A549 (cell line): ENCODE data around the gene PKHD1. TPM values are rescaled to one million over a fixed set of nuclear protein-coding genes. Genes with fewer than 3 reads are reported as not detected.

Experiments
- ATAC-seq, 2 experiments: fragments of 200-7000 bp in 1 of 2; fragments of >200 bp in 1 of 2; cut with Nextera tagmentation in 1 of 2; cut with Tn5 transposase in 1 of 2; 3 replicates each; pipeline versions ENCODE4 v1.8.0 to v1.9.1; 2018 to 2020; ENCODE audit warnings: mild to moderate bottlenecking in 1 of 2, moderate library complexity in 1 of 2
- CTCF ChIA-PET: fragments of 300-600 bp; sonication (Branson Sonifier 250); formaldehyde crosslinking; extraction: SDS; loops from one replicate; lab custom pipeline; 2021; ENCODE audit warnings: antibody characterized with exemption, inconsistent platforms; lab: Yijun Ruan, JAX
- POLR2A ChIA-PET: fragments of 350-600 bp; formaldehyde crosslinking; extraction: SDS; loops from one replicate; lab custom pipeline; 2021; ENCODE audit warnings: antibody characterized with exemption, inconsistent platforms; lab: Yijun Ruan, JAX
- DNase-seq, 2 experiments: peaks; one replicate each; pipeline versions ENCODE4 v3.0.0 to v3.0.0-alpha.2; 2011 to 2016; ENCODE audit warnings: low read depth in 1 of 2, low spot score in 1 of 2
- FAIRE-seq: peaks from 2 replicates; lab custom pipeline; 2011; peaks lifted over from hg19 to GRCh38; lab: Jason Lieb, UNC
- H3K27ac ChIP-seq, 2 experiments: fragments of >200 bp; sonication (Bioruptor Twin); formaldehyde crosslinking; 3 replicates each; pipeline ENCODE4 v1.5.1; 2016 to 2017
- H3K4me1 ChIP-seq: fragments of >200 bp; sonication (Bioruptor Twin); formaldehyde crosslinking; 3 replicates; pipeline ENCODE4 v1.6.1; 2016
- H3K4me2 ChIP-seq: fragments of >200 bp; sonication (Bioruptor Twin); formaldehyde crosslinking; 3 replicates; pipeline ENCODE4 v1.6.1; 2016
- H3K4me3 ChIP-seq: fragments of >200 bp; sonication (Bioruptor Twin); formaldehyde crosslinking; 3 replicates; pipeline ENCODE4 v1.5.1; 2016
- H3K9me3 ChIP-seq: fragments of >200 bp; sonication (Bioruptor Twin); formaldehyde crosslinking; 3 replicates; pipeline ENCODE4 v1.6.1; 2016
- CBX2 ChIP-seq: fragments of 200-600 bp; sonication (generic); IDR thresholded peaks from 2 replicates; pipeline ENCODE4 v1.6.1; 2016; ENCODE audit warnings: low read depth, mild to moderate bottlenecking, borderline replicate concordance
- CEBPB ChIP-seq, 2 experiments: fragments of >200 bp in 1 of 2; sonication (Bioruptor Twin) in 1 of 2; formaldehyde crosslinking in 1 of 2; IDR thresholded peaks; 2 replicates each; pipeline ENCODE4 v1.6.1; 2012 to 2016
- FOSB ChIP-seq: fragments of 250-450 bp; sonication (Bioruptor Pico); IDR thresholded peaks from 2 replicates; pipeline ENCODE4 v1.5.0; 2020; ENCODE audit warnings: mild to moderate bottlenecking, moderate library complexity
- FOSL2 ChIP-seq, 2 experiments: fragments of 450-650 bp in 1 of 2; fragments of >200 bp in 1 of 2; sonication (Bioruptor Twin) in 1 of 2; formaldehyde crosslinking; IDR thresholded peaks; 2 replicates each; pipeline versions ENCODE4 v1.5.0 to v1.6.1; 2016 to 2020; ENCODE audit warnings: mild to moderate bottlenecking in 1 of 2, moderate library complexity in 1 of 2
- HDAC2 ChIP-seq: fragments of 200-600 bp; sonication (generic); IDR thresholded peaks from 2 replicates; pipeline ENCODE4 v1.6.1; 2016
- HEYL ChIP-seq: fragments of 250-450 bp; sonication (Bioruptor Pico); IDR thresholded peaks from 2 replicates; pipeline ENCODE4 v1.8.0; 2021; ENCODE audit warnings: mild to moderate bottlenecking, moderate library complexity
- HOXA7 ChIP-seq: fragments of 250-450 bp; sonication (Bioruptor Pico); IDR thresholded peaks from 2 replicates; pipeline ENCODE4 v1.5.0; 2020; ENCODE audit warnings: mild to moderate bottlenecking, moderate library complexity
- JUN ChIP-seq, 2 experiments: fragments of >200 bp; sonication (Bioruptor Twin); formaldehyde crosslinking; IDR thresholded peaks; 2 replicates in 1 of 2; 3 replicates in 1 of 2; pipeline ENCODE4 v1.6.1; 2016 to 2017
- KDM5A ChIP-seq: fragments of 200-600 bp; sonication (generic); IDR thresholded peaks from 2 replicates; pipeline ENCODE4 v1.6.1; 2016; ENCODE audit warnings: antibody characterized with exemption, mild to moderate bottlenecking
- MAFK ChIP-seq: fragments of 450-650 bp; IDR thresholded peaks from 2 replicates; pipeline ENCODE4 v1.6.1; 2014; ENCODE audit not compliant: partially characterized antibody
- MAZ ChIP-seq: fragments of 150-350 bp; IDR thresholded peaks from 2 replicates; pipeline ENCODE4 v1.6.1; 2014; ENCODE audit warnings: antibody characterized with exemption, low read depth, low read length, borderline replicate concordance
- MYC ChIP-seq: IDR thresholded peaks from 2 replicates; pipeline ENCODE4 v1.6.1; 2012; ENCODE audit warnings: mild to moderate bottlenecking, inconsistent platforms, low read length, improper control_type of control experiment, borderline replicate concordance
- NR3C1 ChIP-seq: fragments of >200 bp; sonication (Bioruptor Twin); formaldehyde crosslinking; IDR thresholded peaks from 3 replicates; pipeline ENCODE4 v1.6.1; 2017
- RNF2 ChIP-seq: fragments of 200-600 bp; sonication (generic); IDR thresholded peaks from 2 replicates; pipeline ENCODE4 v1.6.1; 2016; ENCODE audit warnings: low read depth, mild to moderate bottlenecking, antibody characterized with exemption, moderate library complexity, borderline replicate concordance
- TFCP2L1 ChIP-seq: fragments of 250-450 bp; sonication (Bioruptor Pico); IDR thresholded peaks from 2 replicates; pipeline ENCODE4 v1.5.0; 2021; ENCODE audit warnings: mild to moderate bottlenecking
- ZNF302 ChIP-seq: fragments of 250-450 bp; sonication (Bioruptor Pico); IDR thresholded peaks from 2 replicates; pipeline ENCODE4 v1.9.0; 2021; ENCODE audit warnings: inconsistent platforms, mild to moderate bottlenecking, moderate library complexity
- WGBS: methylation state at CpG from one replicate; pipeline ENCODE4 v1.1.6; 2017; ENCODE audit errors: missing lambda C conversion rate; 5-methylcytosine and 5-hydroxymethylcytosine counted together
- polyA plus RNA-seq, 4 experiments: library from polyadenylated mRNA; depleted of rRNA in 3 of 4; stranded (reverse); fragments of >200 nt; fragmentation: RNase III in 1 of 4; extraction: RNeasy Plus Mini Kit Qiagen cat#74134 plus additional on column Dnase treatment in 1 of 4; gene quantifications; 2 replicates in 3 of 4; 3 replicates in 1 of 4; pipeline ENCODE4 v1.2.3, GENCODE V29; 2011 to 2017
- TF ChIP-seq, protein P1 (sequence below): IDR thresholded peaks from 2 replicates; pipeline ENCODE4 v1.6.1; 2012; ENCODE audit warnings: low read depth, borderline replicate concordance
- TF ChIP-seq, protein P2 (sequence below): fragments of 250-450 bp; sonication (Bioruptor Pico); IDR thresholded peaks from 2 replicates; pipeline ENCODE4 v1.5.0; 2020; ENCODE audit warnings: low read depth, mild to moderate bottlenecking, moderate library complexity
- TF ChIP-seq, protein P3 (sequence below): IDR thresholded peaks from 2 replicates; pipeline ENCODE4 v1.6.1; 2012
- TF ChIP-seq, protein P4 (sequence below): fragments of >200 bp; sonication (Bioruptor Twin); formaldehyde crosslinking; IDR thresholded peaks from 3 replicates; pipeline ENCODE4 v1.6.1; 2016

Gene PKHD1
- polyA plus RNA-seq, 2 of the 4 experiments (the other 2 are of a cell fraction): not detected

DNA sequence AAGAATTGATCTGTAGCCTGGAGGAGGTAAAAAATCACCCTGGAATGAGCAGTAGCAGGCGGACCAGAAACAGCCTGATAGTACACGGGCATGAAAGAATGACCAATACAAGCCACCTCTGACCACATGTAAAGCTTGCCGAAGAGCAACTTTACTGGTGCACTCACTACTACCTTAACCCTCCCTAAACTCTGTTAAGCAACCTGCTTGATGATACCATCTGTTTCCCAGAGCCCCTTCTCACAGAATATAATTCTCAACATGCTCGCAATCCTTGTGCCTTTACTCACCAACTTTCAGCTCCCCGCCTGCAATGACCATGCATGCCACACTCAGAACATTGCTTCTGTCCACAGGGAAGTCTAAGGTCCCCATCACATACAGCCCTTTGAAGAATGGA, 296.5 kb downstream of the PKHD1 start:
- H3K4me3 ChIP-seq: no peak overlapping the region
- ChIA-PET CTCF (no interaction called here), POLR2A (no interaction called here)
- no peaks in the 10 kb centered on the region for H3K9me3 ChIP-seq
- H3K4me1 ChIP-seq: no peaks in the 10 kb centered on the region
- no peak overlapping the region for H3K4me2 ChIP-seq
- TF ChIP-seq TFCP2L1 (CRISPR knock-in tag) (no peak), MAZ (no peak), CBX2 (no peak), HDAC2 (no peak), KDM5A (no peak), HEYL (CRISPR knock-in tag) (no peak), CEBPB (IDR thresholded peaks at IDR 0.05) (no peak), MYC (no peak), ZNF302 (no peak), JUN (IDR thresholded peaks at IDR 0.05) (no peak), FOSB (no peak), RNF2 (no peak)
- TF ChIP-seq, protein P1, sequence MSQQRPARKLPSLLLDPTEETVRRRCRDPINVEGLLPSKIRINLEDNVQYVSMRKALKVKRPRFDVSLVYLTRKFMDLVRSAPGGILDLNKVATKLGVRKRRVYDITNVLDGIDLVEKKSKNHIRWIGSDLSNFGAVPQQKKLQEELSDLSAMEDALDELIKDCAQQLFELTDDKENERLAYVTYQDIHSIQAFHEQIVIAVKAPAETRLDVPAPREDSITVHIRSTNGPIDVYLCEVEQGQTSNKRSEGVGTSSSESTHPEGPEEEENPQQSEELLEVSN: no peak
- TF ChIP-seq, protein P2, sequence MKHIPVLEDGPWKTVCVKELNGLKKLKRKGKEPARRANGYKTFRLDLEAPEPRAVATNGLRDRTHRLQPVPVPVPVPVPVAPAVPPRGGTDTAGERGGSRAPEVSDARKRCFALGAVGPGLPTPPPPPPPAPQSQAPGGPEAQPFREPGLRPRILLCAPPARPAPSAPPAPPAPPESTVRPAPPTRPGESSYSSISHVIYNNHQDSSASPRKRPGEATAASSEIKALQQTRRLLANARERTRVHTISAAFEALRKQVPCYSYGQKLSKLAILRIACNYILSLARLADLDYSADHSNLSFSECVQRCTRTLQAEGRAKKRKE (CRISPR knock-in tag): no peak
- FAIRE-seq (no peak), DNase-seq (no peak), ATAC-seq (no peak)
- no peak overlapping the region for H3K27ac ChIP-seq
- WGBS: 3% methylated on average over 5 of the region's 5 CpGs

DNA sequence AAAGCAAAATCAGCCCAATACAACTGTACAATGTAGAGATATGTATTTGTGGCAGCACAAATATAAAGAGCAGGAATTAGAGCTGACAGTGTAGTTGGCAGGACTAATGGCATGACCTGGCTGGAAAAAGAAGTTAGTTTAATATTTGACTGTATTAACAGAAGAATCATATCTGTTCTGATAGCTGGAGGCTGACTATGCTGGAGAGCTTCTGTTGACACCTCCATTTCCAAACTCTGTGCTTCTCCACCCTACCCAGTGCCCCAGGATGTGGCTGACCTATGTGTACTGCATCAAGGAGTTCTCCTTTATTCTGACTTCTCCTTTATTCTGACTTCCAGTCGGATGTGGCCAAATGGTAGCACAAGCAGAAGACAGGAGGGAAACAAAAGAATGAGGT, 299.3 kb downstream of the PKHD1 start:
- POLR2A ChIA-PET: no interaction called here
- WGBS: 8% methylated on average over 1 of the region's 1 CpG
- H3K27ac ChIP-seq: no peak overlapping the region
- TF ChIP-seq, protein P3, sequence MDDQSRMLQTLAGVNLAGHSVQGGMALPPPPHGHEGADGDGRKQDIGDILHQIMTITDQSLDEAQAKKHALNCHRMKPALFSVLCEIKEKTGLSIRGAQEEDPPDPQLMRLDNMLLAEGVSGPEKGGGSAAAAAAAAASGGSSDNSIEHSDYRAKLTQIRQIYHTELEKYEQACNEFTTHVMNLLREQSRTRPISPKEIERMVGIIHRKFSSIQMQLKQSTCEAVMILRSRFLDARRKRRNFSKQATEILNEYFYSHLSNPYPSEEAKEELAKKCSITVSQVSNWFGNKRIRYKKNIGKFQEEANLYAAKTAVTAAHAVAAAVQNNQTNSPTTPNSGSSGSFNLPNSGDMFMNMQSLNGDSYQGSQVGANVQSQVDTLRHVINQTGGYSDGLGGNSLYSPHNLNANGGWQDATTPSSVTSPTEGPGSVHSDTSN: no peak
- TF ChIP-seq, all 56 proteins: peak for 0
- Histone ChIP-seq H3K4me3 (no peak overlapping the region), H3K9me3 (no peaks in the 10 kb centered on the region), H3K4me1 (no peaks in the 10 kb centered on the region), H3K4me2 (no peak overlapping the region)
- CTCF ChIA-PET: no interaction called here
- no peak for FAIRE-seq
- no peak for ATAC-seq
- no peak for DNase-seq

DNA sequence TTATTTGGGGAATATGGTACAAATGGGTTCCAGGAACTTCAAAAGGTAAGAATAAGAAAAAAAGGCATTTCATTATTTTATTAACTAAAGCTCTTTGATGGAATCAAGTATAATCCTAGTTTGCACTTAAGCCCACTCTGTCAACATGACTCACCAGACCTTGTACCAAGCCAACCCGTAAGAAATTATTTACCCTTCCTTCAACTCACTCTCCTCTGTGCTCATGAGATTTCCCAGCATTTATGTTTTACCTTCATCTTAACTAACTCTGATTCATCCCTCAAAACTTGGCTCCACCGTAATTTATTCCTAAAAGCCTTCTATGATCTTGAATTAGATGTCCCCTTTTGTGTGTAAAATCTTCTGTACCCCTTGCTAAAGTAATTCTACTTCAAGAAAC, 308.7 kb downstream of the PKHD1 start:
- CTCF ChIA-PET: no interaction called here
- DNase-seq (no peak), FAIRE-seq (no peak)

More for the DNA sequence above, 308.7 kb downstream of the PKHD1 start:
- H3K4me1 ChIP-seq: no peaks in the 10 kb centered on the region
- no peak overlapping the region for H3K4me3 ChIP-seq
- no peak overlapping the region for H3K4me2 ChIP-seq
- no peaks in the 10 kb centered on the region for H3K9me3 ChIP-seq
- WGBS: 0% methylated on average over 2 of the region's 2 CpGs
- POLR2A ChIA-PET: no interaction called here
- ATAC-seq: no peak
- H3K27ac ChIP-seq: no peak overlapping the region
- TF ChIP-seq CEBPB (IDR thresholded peaks at IDR 0.05) (no peak), ZNF302 (no peak), NR3C1 (no peak), MAFK (no peak), FOSL2 (IDR thresholded peaks at IDR 0.05) (no peak), FOSL2 (CRISPR knock-in tag; IDR thresholded peaks at IDR 0.05) (no peak), KDM5A (no peak), JUN (IDR thresholded peaks at IDR 0.05) (no peak), HOXA7 (no peak), MAZ (no peak)
- TF ChIP-seq, protein P3: no peak
- TF ChIP-seq, protein P2 (CRISPR knock-in tag): no peak
- TF ChIP-seq, protein P4, sequence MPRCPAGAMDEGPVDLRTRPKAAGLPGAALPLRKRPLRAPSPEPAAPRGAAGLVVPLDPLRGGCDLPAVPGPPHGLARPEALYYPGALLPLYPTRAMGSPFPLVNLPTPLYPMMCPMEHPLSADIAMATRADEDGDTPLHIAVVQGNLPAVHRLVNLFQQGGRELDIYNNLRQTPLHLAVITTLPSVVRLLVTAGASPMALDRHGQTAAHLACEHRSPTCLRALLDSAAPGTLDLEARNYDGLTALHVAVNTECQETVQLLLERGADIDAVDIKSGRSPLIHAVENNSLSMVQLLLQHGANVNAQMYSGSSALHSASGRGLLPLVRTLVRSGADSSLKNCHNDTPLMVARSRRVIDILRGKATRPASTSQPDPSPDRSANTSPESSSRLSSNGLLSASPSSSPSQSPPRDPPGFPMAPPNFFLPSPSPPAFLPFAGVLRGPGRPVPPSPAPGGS: no peak
- TF ChIP-seq, protein P1: no peak
